Progenitor cell of endocrine pancreas (in vitro differentiated cells): Measurements from ENCODE around the gene SAMD11. TPM values are rescaled to one million over a fixed set of nuclear protein-coding genes. Genes with fewer than 3 reads are reported as not detected.
"Not testable (repeated sequence)": the region's sequence is repeated elsewhere in the genome, so short reads cannot be mapped to it uniquely, and the experiment has no call there.

ENCODE experiments used
- DNase-seq: peaks from one replicate; pipeline ENCODE4 v3.0.0; 2021; ENCODE audit warnings: low spot score; ENCODE audit not compliant: unreplicated experiment
- H3K27ac Mint-ChIP-seq: 2 replicates; pipeline ENCODE4 v1.8.0; 2021; ENCODE audit warnings: mild to moderate bottlenecking, moderate library complexity, mixed read lengths
- H3K27me3 Mint-ChIP-seq: 2 replicates; pipeline ENCODE4 v1.8.0; 2021; ENCODE audit warnings: mixed read lengths
- H3K36me3 Mint-ChIP-seq: 2 replicates; pipeline ENCODE4 v1.8.0; 2022; ENCODE audit warnings: mixed read lengths; ENCODE audit not compliant: insufficient read depth
- H3K4me1 Mint-ChIP-seq: 2 replicates; pipeline ENCODE4 v1.8.0; 2021; ENCODE audit warnings: low read depth, mixed read lengths
- H3K4me3 Mint-ChIP-seq: 2 replicates; pipeline ENCODE4 v1.8.0; 2021; ENCODE audit warnings: low read depth, mild to moderate bottlenecking, moderate library complexity, mixed read lengths
- H3K9me3 Mint-ChIP-seq: 2 replicates; pipeline ENCODE4 v1.8.0; 2021; ENCODE audit warnings: low read depth, mixed read lengths
- long read RNA-seq: library from polyadenylated mRNA; unstranded; transcript quantifications from one replicate; pipeline ENCODE4 v2.0.0, GENCODE V29; 2020
- total RNA-seq: library from RNA; stranded (reverse); gene quantifications from 2 replicates; pipeline ENCODE4 v1.2.1, GENCODE V29; 2021
- TF ChIP-seq, protein P1 (sequence below): fragments of 200-600 bp; sonication (generic); IDR thresholded peaks from one replicate; pipeline ENCODE4 v1.5.0; 2021; ENCODE audit warnings: antibody characterized with exemption, mild to moderate bottlenecking; ENCODE audit not compliant: unreplicated experiment

Gene SAMD11, protein sequence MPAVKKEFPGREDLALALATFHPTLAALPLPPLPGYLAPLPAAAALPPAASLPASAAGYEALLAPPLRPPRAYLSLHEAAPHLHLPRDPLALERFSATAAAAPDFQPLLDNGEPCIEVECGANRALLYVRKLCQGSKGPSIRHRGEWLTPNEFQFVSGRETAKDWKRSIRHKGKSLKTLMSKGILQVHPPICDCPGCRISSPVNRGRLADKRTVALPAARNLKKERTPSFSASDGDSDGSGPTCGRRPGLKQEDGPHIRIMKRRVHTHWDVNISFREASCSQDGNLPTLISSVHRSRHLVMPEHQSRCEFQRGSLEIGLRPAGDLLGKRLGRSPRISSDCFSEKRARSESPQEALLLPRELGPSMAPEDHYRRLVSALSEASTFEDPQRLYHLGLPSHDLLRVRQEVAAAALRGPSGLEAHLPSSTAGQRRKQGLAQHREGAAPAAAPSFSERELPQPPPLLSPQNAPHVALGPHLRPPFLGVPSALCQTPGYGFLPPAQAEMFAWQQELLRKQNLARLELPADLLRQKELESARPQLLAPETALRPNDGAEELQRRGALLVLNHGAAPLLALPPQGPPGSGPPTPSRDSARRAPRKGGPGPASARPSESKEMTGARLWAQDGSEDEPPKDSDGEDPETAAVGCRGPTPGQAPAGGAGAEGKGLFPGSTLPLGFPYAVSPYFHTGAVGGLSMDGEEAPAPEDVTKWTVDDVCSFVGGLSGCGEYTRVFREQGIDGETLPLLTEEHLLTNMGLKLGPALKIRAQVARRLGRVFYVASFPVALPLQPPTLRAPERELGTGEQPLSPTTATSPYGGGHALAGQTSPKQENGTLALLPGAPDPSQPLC
- total RNA-seq, result 42.9 and 53.9 TPM in 2 replicates
- long read RNA-seq, partial matches to known transcripts, result 2 of 4 reads
- long read RNA-seq, other reads (novel, unspliced or antisense), result 2 of 4 reads

DNA sequence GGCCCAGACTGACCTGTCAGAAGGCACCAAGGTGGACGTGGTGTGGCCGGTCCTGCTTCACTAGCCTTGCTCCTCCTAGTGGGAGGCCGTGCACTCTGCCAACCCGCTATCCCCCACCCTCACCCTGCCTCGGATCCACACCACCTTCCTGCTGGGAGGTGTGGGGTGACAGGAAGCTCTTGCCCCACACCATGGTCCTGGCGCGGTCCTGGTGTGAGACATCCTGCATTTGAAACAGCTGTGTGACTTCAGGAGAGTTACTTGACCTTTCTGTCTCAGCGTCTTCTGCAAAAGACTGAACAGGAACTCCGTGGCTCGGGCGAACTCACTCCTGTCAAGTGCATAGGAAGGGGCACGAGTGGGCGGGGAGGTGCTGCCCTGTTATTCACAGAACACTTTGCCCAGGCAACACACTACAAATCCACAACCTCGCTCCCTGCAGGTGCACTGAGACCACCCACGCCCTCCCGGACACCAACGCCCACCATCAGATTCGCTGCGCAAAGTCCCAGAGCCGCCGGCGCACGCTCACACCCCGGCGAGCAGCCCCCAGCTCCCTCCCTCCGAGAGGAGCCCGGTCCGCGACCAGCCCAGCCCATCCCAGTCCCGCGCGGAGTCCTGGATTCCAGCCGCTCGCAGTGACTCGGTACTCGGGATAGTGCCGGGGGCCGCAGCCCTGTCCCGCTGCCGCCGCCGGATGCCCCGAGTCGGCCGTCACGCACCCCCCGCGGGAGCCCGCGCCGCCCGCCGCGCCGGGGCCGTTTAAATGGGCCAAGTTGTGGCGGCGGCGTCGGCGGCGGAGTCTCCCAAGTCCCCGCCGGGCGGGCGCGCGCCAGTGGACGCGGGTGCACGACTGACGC is at the start of gene SAMD11:
TSS of gene SAMD11 (plus strand) at position 793 of the 860 bp plus-strand sequence. CDS start 509 bp downstream, outside the sequence.
- H3K36me3 Mint-ChIP-seq, result peaks cover 3% of the 10 kb centered on the region
- peaks cover 54% of the 10 kb centered on the region for H3K27me3 Mint-ChIP-seq
- H3K27ac Mint-ChIP-seq, result no peak within 1 kb of the TSS
- H3K9me3 Mint-ChIP-seq, result no peaks in the 10 kb centered on the region
- H3K4me3 Mint-ChIP-seq, result peak within 1 kb of the TSS; percentile 74
- peak; percentile 80 for DNase-seq
- H3K4me1 Mint-ChIP-seq, result peaks cover 16% of the 10 kb centered on the region
- TF ChIP-seq, protein P1, sequence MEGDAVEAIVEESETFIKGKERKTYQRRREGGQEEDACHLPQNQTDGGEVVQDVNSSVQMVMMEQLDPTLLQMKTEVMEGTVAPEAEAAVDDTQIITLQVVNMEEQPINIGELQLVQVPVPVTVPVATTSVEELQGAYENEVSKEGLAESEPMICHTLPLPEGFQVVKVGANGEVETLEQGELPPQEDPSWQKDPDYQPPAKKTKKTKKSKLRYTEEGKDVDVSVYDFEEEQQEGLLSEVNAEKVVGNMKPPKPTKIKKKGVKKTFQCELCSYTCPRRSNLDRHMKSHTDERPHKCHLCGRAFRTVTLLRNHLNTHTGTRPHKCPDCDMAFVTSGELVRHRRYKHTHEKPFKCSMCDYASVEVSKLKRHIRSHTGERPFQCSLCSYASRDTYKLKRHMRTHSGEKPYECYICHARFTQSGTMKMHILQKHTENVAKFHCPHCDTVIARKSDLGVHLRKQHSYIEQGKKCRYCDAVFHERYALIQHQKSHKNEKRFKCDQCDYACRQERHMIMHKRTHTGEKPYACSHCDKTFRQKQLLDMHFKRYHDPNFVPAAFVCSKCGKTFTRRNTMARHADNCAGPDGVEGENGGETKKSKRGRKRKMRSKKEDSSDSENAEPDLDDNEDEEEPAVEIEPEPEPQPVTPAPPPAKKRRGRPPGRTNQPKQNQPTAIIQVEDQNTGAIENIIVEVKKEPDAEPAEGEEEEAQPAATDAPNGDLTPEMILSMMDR, result no peak

GRCh38 chr1:876428-877208 is 47.1 kb upstream of the SAMD11 start:
- not testable (repeated sequence) for DNase-seq, H3K4me3 Mint-ChIP-seq, H3K27ac Mint-ChIP-seq, H3K36me3 Mint-ChIP-seq, H3K4me1 Mint-ChIP-seq, H3K9me3 Mint-ChIP-seq
- H3K27me3 Mint-ChIP-seq, result peaks cover 37% of the 10 kb centered on the region

- H3K27ac Mint-ChIP-seq, H3K4me3 Mint-ChIP-seq, H3K4me1 Mint-ChIP-seq, DNase-seq, H3K9me3 Mint-ChIP-seq, H3K36me3 Mint-ChIP-seq: not testable (repeated sequence)
- H3K27me3 Mint-ChIP-seq, result peaks cover 38% of the 10 kb centered on the region
Measured at GRCh38 chr1:877209-877986, 46.3 kb upstream of the SAMD11 start.

- H3K27ac Mint-ChIP-seq, H3K9me3 Mint-ChIP-seq, H3K36me3 Mint-ChIP-seq, DNase-seq, H3K4me1 Mint-ChIP-seq, H3K4me3 Mint-ChIP-seq: not testable (repeated sequence)
- peaks cover 46% of the 10 kb centered on the region for H3K27me3 Mint-ChIP-seq
Measured at GRCh38 chr1:880511-880910, 43.2 kb upstream of the SAMD11 start.

GRCh38 chr1:880915-881314 is 42.8 kb upstream of the SAMD11 start:
- not testable (repeated sequence) for DNase-seq, H3K36me3 Mint-ChIP-seq, H3K9me3 Mint-ChIP-seq, H3K4me1 Mint-ChIP-seq, H3K4me3 Mint-ChIP-seq, H3K27ac Mint-ChIP-seq
- H3K27me3 Mint-ChIP-seq, result peaks cover 50% of the 10 kb centered on the region

GRCh38 chr1:886311-886710 is 37.4 kb upstream of the SAMD11 start:
- H3K36me3 Mint-ChIP-seq, result no peaks in the 10 kb centered on the region
- H3K9me3 Mint-ChIP-seq, result peaks cover 3% of the 10 kb centered on the region
- peaks cover 74% of the 10 kb centered on the region for H3K27me3 Mint-ChIP-seq
- TF ChIP-seq, protein P1, result no peak
- no peaks in the 10 kb centered on the region for H3K4me1 Mint-ChIP-seq
- no peak for DNase-seq
- no peak overlapping the region for H3K4me3 Mint-ChIP-seq
- H3K27ac Mint-ChIP-seq, result no peak overlapping the region
